ENCODE data around the gene ID1. TPM values are rescaled to one million over a fixed set of nuclear protein-coding genes. Genes with fewer than 3 reads are reported as not detected.
"Not testable (repeated sequence)": the region's sequence is repeated elsewhere in the genome, so short reads cannot be mapped to it uniquely, and the experiment has no call there.

ID1 gene
- total RNA-seq, 4 donors from 2014 or later: 422 to 839 (median 555) TPM

- intact Hi-C loops (cut with DNase I): no loop called here
- no peaks in the 10 kb centered on the region for H3K9me3 ChIP-seq
- peaks cover 3 to 8% (median 4%) of the 10 kb centered on the region in 3 donors for H3K4me1 ChIP-seq
- no peak overlapping the region for H3K27ac ChIP-seq
- WGBS, 2 donors: 86 to 100% methylated on average over 1 to 4 of the region's 43 CpGs
- no peaks in the 10 kb centered on the region for H3K36me3 ChIP-seq
- DNase-seq: no peak
- H3K27me3 ChIP-seq: no peaks in the 10 kb centered on the region
- TF ChIP-seq POLR2A (IDR thresholded peaks at IDR 0.05): no peak
- TF ChIP-seq CTCF (IDR thresholded peaks at IDR 0.05): no peak
- no peak overlapping the region for H3K4me3 ChIP-seq
Observed at GRCh38 chr20:31578448-31579138, 26.5 kb upstream of the ID1 start.

GRCh38 chr20:31579245-31579644, 25.8 kb upstream of the ID1 start:
- H3K9me3 ChIP-seq: no peaks in the 10 kb centered on the region
- no peaks in the 10 kb centered on the region for H3K36me3 ChIP-seq
- H3K4me3 ChIP-seq: no peak overlapping the region
- H3K4me1 ChIP-seq: peaks cover 0 to 1% (median 0%) of the 10 kb centered on the region in 3 donors
- 89 to 93% methylated on average over 6 of the region's 6 CpGs for WGBS, 2 donors
- TF ChIP-seq CTCF (IDR thresholded peaks at IDR 0.05) (no peak), POLR2A (IDR thresholded peaks at IDR 0.05) (no peak)
- intact Hi-C loops (cut with DNase I): no loop called here
- DNase-seq: no peak
- H3K27me3 ChIP-seq: no peaks in the 10 kb centered on the region
- H3K27ac ChIP-seq: no peak overlapping the region

GRCh38 chr20:31579941-31580651, 25.0 kb upstream of the ID1 start:
- intact Hi-C loops (cut with DNase I): not testable (repeated sequence)
- 91 to 93% methylated on average over 14 to 17 of the region's 17 CpGs for WGBS, 2 donors

GRCh38 chr20:31580706-31581105, 24.4 kb upstream of the ID1 start:
- Histone ChIP-seq H3K36me3 (no peaks in the 10 kb centered on the region), H3K4me3 (no peak overlapping the region), H3K9me3 (no peaks in the 10 kb centered on the region), H3K27ac (no peak overlapping the region), H3K27me3 (no peaks in the 10 kb centered on the region), H3K4me1 (no peaks in the 10 kb centered on the region)
- intact Hi-C loops (cut with DNase I): no loop called here
- TF ChIP-seq POLR2A (IDR thresholded peaks at IDR 0.05) (no peak), CTCF (IDR thresholded peaks at IDR 0.05) (no peak)
- no peak for DNase-seq
- WGBS, 2 donors: 82 to 87% methylated on average over 7 of the region's 7 CpGs

More at GRCh38 chr20:31579941-31580651, 25.0 kb upstream of the ID1 start:
- not testable (repeated sequence) for H3K4me3 ChIP-seq, H3K9me3 ChIP-seq, H3K27ac ChIP-seq, H3K36me3 ChIP-seq, DNase-seq, H3K27me3 ChIP-seq, H3K4me1 ChIP-seq

- H3K27ac ChIP-seq: no peak overlapping the region
- intact Hi-C loops (cut with DNase I): no loop called here
- 71 to 84% methylated on average over 9 to 10 of the region's 13 CpGs for WGBS, 2 donors
- no peaks in the 10 kb centered on the region for H3K27me3 ChIP-seq
- no peaks in the 10 kb centered on the region for H3K9me3 ChIP-seq
- no peak for DNase-seq
- no peak overlapping the region for H3K4me3 ChIP-seq
- no peaks in the 10 kb centered on the region for H3K36me3 ChIP-seq
- TF ChIP-seq CTCF (IDR thresholded peaks at IDR 0.05) (no peak), POLR2A (IDR thresholded peaks at IDR 0.05) (no peak)
- H3K4me1 ChIP-seq: no peaks in the 10 kb centered on the region
Observed at GRCh38 chr20:31581391-31581790, 23.7 kb upstream of the ID1 start.
